Nucleus accumbens (tissue), 56 donors: ENCODE data around the gene CCDC92.

Source experiments
- DNase-seq, 56 donors: peaks; one replicate each; lab custom pipeline; 2025; lab: John Stamatoyannopoulos, UW

Gene CCDC92, protein sequence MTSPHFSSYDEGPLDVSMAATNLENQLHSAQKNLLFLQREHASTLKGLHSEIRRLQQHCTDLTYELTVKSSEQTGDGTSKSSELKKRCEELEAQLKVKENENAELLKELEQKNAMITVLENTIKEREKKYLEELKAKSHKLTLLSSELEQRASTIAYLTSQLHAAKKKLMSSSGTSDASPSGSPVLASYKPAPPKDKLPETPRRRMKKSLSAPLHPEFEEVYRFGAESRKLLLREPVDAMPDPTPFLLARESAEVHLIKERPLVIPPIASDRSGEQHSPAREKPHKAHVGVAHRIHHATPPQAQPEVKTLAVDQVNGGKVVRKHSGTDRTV

DNA sequence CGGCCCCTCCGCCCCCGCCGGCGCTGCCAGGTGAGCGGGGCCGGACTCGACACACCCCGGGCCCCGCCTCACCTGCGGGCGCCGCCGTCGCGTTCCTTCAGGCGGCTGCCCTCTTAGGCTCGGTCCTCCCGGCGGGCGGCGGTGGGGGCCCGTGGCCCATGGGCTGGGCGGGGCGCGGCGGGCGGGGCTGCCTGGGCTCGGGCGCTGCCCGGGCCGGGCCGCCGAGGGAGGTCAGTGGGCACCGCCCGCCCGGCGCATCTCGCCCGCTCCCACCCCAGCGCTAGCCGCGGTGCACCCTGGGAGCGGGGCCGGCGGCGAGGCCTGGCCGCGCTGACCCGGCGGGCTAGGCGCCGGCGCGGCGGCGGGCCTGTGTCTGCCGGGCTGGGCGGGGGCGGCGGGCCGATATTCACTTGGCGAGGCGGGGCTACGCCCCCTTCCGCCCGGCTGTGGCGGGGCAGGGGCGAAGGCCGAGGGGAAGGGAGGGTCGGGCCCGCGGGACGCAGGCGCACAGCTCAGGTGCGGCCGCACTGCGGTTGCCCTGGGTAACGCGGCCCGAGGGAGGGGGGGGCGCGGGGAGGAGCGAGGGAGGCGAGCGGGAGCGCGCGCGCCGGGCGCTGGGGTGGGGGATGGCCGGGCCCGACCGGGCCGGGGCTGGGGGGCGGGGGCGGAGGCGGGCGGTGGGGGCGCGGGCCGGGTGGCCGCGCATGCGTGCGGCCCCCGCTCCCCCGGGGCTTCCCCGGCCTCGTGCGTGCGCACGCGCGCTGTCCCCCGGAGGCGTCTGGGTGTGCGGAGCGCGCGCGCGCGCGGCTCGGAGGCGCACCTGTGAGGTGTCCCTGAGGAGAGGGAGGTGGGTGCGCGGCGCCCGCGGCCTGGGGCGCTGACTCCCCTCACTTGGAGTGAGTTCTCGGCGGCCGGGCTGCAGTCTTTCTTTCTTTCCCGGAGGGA, at the start of gene CCDC92, which contains the start of gene ZNF664:
Gene CCDC92, minus strand, starts transcription at position 375 of the 945 bp plus-strand sequence. CDS start 28,526 bp downstream, outside the sequence.
Gene ZNF664, plus strand, starts transcription at position 759 of the 945 bp plus-strand sequence. CDS start 38,930 bp downstream, outside the sequence.
- DNase-seq, result peak in 54 of 56 donors; percentile 55 to 93 (median 83)

DNA sequence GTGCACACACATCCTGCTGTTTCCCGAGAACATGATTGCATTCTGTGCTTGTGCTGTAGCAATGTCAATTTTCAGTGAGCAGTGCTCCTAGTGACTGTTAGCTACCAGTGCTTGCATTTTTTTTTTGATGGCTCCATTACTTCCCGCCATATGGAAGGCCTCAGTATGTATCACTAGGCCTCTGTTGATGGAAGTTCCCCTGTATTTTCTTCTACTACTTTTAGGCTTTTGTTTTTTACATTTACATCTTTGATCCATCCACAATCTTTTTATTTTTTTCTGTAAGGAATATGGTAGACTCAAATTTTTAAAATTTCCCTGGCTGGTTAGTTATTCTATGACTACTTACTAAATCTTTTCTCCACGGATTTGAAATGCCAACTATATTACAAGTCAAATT, 49.5 kb upstream of the CCDC92 start:
- DNase-seq, result no peak

DNA sequence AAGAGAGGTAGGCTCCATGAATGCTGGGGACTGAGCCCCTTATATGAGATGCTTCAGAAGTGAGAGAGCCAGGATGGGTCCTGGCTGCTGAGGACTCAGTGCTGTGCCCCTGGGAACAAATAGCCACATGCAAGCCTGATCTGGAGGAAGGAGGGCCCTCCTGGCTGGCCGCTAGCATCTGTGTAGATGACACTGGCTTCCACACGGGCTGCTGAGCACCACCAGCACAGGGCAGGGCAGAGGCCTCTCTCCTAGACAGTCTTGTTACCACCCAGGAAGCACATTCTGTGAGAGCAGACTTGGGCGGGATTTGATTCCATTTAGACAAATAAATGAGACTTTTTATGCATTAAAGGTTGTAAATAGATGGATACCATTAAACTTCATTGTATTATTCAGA, 48.4 kb upstream of the CCDC92 start:
- DNase-seq, result no peak

DNA sequence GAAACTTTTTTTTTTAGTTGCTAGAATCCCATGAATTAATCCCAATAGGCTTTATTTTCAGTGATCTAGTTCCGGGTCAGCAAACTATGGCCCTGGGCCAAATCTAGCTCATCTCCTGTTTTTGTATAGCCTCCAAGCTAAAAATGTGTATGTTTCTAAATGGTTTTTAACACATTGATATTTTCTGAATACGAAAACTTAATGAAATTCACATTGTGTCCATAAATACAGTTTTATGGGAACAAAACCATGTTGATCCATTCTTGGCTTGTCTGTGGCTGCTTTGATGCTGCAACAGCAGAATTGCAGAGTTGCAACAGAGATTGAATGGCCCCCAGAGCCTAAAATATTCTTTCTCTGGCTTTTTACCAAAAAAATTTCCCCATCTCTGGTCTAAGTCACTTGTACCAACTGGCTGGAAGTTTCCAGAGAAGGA, 47.9 kb upstream of the CCDC92 start:
- no peak for DNase-seq

DNA sequence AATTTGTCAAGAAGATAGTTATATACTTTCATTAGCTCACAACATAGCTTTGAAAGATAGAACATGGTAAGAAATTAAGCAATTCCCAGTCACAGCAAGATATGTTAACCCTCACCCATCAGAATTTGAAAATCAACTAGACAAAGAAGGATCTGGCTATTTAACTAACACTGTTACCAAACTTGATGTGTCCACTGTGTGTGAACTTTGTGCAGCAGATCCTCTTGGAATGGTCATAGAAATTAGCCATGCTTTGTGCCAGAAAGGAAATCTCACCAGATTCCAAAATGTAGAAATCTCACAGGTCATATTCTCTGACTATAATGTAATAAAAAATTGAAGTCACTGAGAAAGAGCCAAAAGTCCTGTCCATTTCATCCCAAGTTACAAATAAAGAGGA, 46.5 kb upstream of the CCDC92 start:
- no peak for DNase-seq

DNA sequence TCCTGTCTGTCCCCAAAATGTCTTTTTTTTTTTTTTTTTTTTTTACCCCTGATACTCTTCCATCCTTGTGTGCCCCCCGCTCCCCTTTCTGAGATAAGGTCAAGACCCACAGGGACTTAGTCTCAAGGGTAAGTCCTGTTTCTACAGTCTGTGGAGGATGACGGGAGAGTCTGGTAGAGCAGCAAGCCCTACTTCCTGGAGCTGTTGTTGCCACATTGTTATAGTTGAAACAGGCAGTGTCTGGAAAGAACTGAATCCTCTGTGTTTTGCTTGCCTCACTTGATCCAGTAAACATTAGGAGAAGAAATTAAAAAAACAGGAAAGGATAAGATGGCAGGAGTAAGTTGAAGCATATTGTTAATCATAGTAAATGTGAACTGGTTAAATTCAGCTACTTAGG, 45.9 kb upstream of the CCDC92 start:
- no peak for DNase-seq

DNA sequence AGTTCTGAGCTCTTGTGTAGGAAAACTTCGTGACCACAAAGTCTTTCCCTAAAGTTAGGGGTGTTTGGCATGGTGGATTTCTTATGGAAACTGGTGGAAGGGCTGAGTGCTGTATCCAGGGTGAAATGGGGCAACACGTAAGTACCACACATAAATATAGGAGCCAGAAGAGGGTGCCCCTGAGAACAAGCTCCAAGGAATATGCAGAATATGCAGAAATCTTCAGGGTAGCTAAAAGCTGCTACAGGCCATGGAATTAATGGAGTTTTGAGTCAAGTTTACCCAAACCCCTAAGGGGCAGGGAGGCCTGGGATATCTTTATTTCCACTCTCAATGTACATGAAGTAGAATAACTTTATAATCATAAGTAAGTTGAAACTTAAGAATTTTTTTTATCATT, 44.4 kb upstream of the CCDC92 start:
- DNase-seq, result no peak

DNA sequence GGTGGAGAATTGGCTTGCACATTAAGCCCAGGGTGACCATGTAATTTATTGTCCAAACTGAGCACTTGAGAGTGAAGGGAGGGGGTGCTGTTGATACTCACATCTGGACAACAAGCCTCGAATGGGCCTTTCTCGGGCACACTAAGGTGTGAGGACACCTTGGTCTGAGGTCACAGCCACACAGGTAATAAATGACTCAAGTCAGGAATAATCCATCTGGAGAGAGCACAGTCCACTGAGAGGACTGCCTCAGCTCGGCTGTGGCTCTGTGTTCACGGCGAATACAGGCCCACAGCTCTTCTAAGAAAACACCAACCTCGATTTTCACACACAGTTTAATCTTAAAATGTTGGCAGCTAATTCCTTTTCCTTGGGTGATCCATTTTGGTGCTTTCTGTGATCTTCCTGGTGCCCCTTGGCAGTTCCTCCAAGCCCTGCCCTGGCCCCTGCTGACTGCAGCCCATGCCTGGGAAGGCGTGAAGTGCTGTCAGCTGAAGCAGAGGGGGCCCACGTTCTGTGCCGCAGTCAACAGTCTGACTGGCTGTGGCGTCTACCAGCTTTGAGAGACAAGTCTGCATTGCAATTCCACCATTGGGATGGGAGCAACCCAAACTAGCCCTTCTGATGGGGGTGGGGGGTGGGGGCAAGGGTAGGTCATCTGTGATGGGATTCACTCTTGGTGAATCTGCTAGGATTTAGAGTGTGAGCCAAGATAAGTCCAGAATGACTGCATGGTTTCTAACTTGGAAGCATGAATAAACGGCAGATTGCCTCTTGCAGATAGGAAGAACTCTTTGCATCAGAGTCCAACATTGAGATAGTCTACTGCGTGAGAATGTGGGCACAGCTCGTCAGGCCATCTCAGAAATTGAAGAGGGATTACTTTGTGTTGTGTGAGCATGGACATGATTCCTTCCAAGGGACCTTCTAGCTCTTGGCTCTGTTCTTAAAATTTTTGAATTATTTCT, 43.1 kb upstream of the CCDC92 start:
- no peak for DNase-seq

DNA sequence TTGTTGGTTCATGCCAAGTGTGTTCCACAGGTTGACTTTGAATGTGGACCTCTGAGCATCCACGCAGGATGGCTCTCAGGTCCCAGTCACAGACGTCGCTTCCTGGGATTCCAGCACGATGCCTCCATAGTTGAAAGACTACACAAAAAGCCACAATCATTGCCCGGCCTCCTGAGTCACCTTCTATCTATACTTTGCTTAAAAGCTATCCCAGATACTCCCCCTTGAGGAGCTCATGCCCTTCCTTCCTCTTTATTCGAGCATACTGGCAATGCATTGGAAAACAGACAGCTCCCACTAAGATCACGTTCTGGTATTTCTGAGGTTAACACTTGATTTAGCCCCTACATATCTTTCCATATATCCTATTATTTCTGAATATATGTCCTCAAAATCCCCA, 40.4 kb upstream of the CCDC92 start:
- no peak for DNase-seq

DNA sequence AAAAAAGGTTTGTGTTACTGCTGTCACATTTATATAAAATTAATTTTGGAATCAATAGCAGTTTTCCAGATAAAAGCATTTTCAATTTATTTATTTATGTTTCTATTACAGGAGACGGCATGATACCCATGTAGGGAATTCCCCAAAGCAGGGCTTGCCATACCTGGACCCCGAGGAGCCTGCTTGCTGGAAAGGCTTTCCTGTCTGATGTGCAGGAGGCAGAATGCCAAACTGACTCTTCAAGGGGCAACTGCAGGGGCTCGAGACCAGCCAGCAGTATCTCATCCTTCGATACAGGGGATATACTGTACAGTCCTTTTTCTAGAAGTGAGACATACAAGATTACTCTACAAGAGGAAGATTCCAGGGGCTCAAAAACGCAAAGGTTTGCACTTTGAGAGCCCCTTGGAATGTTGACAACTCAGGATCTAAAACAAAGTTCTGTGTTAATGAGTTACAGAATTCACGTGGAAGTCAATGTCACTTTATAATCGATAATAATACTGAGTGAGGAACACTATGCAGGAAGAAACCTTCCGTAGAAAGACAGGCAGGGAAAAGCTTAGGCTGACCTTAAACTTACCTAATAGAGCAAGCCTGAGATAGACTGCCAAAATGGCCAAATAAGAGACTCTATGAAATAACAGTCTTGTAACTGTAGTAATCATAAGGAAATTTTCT, 38.9 kb upstream of the CCDC92 start:
- DNase-seq, result no peak

DNA sequence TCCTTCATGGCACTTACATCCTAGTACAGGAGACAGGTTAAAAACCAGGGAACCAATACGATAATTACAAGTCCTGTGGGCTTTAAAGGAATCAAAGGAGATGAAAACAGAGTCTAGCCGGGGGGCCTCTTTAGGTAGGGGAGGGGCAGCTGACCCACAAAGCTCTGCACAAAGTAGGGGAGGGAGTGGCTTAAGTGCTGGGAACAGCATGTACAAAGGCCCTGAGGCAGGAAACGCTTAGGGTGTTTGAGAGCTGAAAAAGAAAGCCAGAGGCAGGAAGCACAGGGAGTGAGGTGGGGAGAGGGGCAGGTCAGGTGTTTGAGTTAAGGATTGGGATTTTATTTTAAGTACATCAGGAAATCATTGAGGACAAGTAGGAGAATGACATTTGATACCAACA, 38.1 kb upstream of the CCDC92 start:
- no peak for DNase-seq

DNA sequence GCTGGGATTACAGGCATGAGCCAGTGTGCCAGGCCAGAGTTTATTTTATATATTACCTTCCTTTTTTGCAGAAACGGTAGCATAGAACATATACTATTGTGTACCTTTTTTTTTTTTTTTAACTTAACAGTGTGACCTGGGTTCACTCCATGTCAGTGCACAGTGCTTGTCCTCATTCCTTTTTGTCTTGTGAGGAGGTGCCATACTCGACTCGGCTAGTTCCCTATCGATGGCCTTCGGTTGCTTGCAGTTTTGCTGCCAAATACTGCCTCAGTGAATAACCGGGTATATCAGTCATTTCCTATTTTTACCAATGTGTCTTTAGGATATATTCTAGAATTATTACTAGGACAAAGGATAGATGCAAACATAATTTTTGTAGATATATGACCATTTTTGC, 37.1 kb upstream of the CCDC92 start:
- DNase-seq, result no peak

DNA sequence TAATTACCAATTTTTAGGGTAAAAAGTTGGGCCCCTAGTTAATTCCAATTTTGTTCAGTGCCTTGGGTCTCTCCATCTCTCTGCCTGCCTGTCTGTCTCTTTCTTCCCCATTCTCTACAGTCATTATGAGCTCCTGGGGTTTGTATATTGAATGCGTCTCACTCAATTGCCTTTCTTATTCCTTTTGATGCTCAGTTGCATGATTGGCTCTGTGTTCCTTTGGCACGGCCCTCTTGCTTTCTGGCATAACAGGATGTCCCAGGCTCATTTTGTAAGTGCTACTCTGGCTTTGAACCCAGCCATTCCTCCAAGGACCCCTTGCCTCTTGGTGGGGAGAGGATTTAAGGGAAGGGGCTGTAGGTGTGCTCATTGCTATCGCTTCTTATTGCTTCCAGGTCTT, 36.0 kb upstream of the CCDC92 start:
- DNase-seq, result peak in 2 of 56 donors; percentile 18 to 28

DNA sequence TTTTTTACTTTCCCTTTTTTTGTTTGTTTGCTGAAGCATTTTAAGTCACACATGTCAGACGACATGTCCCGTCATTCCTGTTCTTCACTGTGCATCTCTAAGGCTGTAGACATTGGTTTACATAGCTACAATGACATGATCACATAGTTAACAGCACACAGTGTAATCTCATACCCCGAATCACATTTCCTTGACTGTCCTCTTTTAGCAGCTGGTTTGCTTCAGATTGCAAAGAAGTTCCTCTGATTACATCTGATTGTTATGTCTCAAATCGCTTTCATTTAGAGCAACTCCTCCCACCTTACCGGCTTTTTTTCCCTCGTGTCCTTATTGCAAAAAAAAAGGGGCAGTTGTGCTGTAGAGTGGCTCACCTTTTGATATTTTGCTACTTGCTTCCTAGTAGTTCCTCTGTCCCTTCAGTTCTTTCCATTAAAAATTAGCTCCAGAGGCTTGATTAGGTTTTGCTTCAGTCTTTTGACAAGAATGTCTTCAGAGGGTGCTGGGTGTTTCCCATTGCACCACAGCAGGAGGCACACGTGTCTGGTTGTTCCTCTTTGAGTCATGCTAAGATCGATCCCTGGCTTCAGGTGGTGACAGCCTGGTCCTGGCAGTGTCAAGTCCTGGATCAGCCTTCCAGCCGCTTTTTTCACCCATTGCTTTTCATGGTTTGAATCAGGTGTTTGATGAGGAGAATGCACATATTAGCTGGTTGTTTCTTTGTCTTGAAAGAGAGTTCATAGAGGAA, 35.4 kb upstream of the CCDC92 start:
- peak in 2 of 56 donors; percentile 20 to 25 for DNase-seq

DNA sequence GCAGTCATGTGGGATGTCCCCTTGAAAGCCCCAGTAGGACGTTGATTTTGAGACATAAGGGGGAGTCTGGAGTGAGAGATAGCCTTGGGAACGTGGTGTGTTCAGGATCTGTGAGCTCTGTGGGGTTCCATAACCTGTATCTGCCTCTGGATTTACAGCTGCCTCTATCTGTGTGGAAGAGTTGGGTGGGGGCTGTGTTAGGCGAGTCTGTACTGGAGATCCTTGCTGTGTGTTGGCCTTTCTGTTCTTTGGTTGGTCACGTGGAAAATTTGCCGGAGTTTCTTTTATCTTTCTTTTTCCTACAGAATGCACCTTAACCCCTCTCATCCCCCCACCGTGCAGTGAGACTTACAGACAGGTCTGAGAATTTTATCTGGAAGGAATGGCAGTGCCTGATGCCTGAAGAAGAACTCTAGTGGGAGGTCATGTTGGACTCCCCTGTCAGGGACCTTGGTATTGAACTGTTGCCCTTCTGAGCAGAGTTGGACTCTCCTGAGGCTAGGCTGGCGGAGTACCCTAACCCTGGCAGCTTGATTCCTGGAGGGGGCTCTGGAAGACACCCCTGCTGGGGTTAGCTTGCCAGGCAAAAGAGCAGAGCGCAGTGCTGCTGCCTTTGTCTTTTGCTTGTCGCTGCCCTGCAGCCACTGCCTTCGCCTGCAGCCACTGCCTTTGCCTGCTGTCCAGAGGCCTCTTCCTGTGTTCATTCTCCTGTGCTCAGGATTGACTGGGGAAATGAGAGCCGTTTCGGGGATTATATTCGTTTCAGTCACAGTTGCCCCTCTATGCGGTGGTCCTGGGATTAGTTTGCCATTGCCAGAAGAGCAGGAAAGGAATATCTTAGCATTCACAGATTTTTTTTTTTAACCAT, 34.4 kb upstream of the CCDC92 start:
- peak in 1 of 56 donors; percentile 14 for DNase-seq

DNA sequence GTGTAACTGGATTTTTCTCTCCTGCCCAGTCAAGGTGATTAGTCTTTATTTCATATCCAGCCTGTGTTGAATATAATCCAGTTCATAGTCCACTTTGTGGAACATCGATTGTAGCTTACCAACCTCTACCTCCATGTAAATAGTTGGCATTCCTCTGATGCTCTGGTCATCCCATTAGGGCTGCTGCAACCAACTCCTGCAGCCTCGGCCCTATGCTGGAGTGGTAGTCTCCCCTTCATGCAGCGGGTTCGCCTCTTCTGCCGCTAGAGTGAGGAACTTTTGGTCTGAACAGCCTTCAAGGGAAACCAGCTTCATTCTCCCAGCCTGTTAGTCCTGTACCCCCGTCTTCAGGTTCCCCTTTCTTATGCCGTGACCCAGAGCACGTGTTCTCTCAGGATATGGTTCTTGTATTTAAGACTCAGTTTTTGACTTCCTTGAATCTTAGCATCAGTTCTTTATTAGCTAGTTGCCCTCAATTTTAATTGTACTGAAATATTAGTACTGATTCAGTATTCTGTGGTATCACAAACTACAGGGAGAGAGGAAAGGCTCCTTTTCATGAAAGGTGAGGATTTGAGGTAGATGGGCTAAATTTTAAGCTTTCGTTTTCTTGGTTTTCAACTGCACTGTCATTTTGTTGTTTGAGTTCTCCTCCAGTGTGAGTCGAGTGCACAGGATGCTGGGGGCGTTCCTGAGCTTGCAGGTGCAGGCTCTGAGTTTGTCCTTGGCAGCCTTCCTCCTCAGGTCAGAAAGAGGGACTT, 33.6 kb upstream of the CCDC92 start:
- peak in 1 of 56 donors; percentile 7 for DNase-seq

DNA sequence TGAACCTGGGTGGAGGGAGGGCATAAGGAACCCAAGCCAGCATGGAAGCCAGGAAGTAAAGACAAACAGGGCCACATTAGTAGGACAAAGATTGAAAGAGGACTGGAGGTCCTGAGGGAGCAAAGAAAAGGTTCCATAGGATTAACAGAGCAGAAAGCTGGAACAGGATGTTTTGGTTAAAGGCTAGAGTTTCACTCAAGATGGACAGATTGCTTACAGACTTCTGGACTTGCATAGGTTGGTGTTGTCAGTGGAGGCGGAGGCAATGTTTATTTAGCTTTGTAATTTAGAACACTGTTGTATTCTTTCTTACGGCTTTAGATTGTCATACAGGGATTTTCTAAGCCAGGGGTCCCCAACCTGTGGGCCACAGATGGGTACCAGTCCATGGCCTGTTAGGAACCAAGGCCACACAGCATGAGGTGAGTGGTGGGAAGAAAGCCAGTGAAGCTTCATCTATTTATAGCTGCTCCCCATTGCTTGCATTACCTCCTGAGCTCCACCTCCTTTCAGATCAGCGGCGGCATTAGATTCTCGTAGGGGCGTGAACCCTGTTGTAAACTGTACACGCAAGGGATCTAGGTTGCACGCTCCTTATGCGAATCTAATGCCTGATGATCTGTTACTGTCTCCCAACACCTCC, 31.7 kb upstream of the CCDC92 start:
- no peak for DNase-seq
